Common myeloid progenitor, CD34-positive (primary cell): ENCODE results near the gene NRCAM.
A peak's percentile ranks its signal among the peaks of the same experiment; 100 is the strongest.

ENCODE experiments used
- CTCF ChIA-PET: fragments of 350-600 bp; sonication (Branson Sonifier 250); formaldehyde crosslinking; loops from one replicate; lab custom pipeline; 2021; ENCODE audit warnings: antibody characterized with exemption; lab: Charles Lee
- POLR2A ChIA-PET: fragments of 350-600 bp; sonication (Branson Sonifier 250); formaldehyde crosslinking; loops from one replicate; lab custom pipeline; 2021; ENCODE audit warnings: antibody characterized with exemption; lab: Charles Lee
- DNase-seq, 3 donors: peaks; one replicate each; pipeline versions ENCODE4 v3.0.0 to v3.0.0-alpha.2; 2013
- H3K27ac ChIP-seq, 2 experiments: 1 replicate in 1 of 2; 2 replicates in 1 of 2; pipeline ENCODE4 v1.7.0; 2013; ENCODE audit warnings: inconsistent platforms in 2 of 2, low read length in 2 of 2, mild to moderate bottlenecking in 2 of 2, low read depth in 1 of 2, moderate library complexity in 1 of 2; ENCODE audit not compliant: severe bottlenecking in 2 of 2, insufficient read depth in 1 of 2, poor library complexity in 1 of 2
- H3K27me3 ChIP-seq, 5 experiments: replicated peaks in 2 of 5; 1 replicate in 3 of 5; 2 replicates in 2 of 5; pipeline versions ENCODE4 v1.6.1 to v1.7.0; 2013; ENCODE audit warnings: low read length in 4 of 5, mild to moderate bottlenecking in 2 of 5, moderate library complexity in 2 of 5, inconsistent platforms in 1 of 5; ENCODE audit not compliant: insufficient read depth in 5 of 5, control insufficient read depth in 4 of 5
- H3K36me3 ChIP-seq, 4 experiments: 1 replicate in 2 of 4; 2 replicates in 2 of 4; pipeline versions ENCODE4 v1.6.1 to v1.7.0; 2013; ENCODE audit warnings: low read length in 3 of 4, control low read depth in 1 of 4, mild to moderate bottlenecking in 1 of 4; ENCODE audit not compliant: control insufficient read depth in 4 of 4, insufficient read depth in 4 of 4
- H3K4me1 ChIP-seq, 4 experiments: 1 replicate in 3 of 4; 2 replicates in 1 of 4; pipeline versions ENCODE4 v1.6.1 to v1.7.1; 2013; ENCODE audit warnings: low read length in 3 of 4, mild to moderate bottlenecking in 3 of 4, control low read depth in 1 of 4, inconsistent platforms in 1 of 4, moderate library complexity in 1 of 4; ENCODE audit not compliant: control insufficient read depth in 4 of 4, insufficient read depth in 4 of 4; ENCODE audit errors: control extremely low read depth in 1 of 4
- H3K4me3 ChIP-seq, 7 experiments: 1 replicate in 4 of 7; 2 replicates in 3 of 7; pipeline versions ENCODE4 v1.5.1 to v1.7.0; 2013; ENCODE audit warnings: mild to moderate bottlenecking in 7 of 7, low read length in 6 of 7, moderate library complexity in 6 of 7, inconsistent platforms in 2 of 7, low read depth in 2 of 7, control low read depth in 1 of 7; ENCODE audit not compliant: insufficient read depth in 4 of 7, control insufficient read depth in 1 of 7; ENCODE audit errors: extremely low read depth in 1 of 7
- H3K9me3 ChIP-seq, 5 experiments: 1 replicate in 4 of 5; 2 replicates in 1 of 5; pipeline versions ENCODE4 v1.6.1 to v1.7.1; 2013; ENCODE audit warnings: low read length in 4 of 5, mild to moderate bottlenecking in 2 of 5, inconsistent platforms in 1 of 5, low read depth in 1 of 5, moderate library complexity in 1 of 5; ENCODE audit not compliant: control insufficient read depth in 4 of 5, insufficient read depth in 2 of 5; ENCODE audit errors: control extremely low read depth in 1 of 5
- whole genome bisulfite sequencing: methylation state at CpG from one replicate; pipeline ENCODE4 v1.1.5; 2013; ENCODE audit not compliant: insufficient coverage; 5-methylcytosine and 5-hydroxymethylcytosine counted together

NRCAM gene

GRCh38 chr7:108415821-108416536 is 40.3 kb downstream of the NRCAM start:
- 8% methylated on average over 8 of the region's 8 CpGs for WGBS
- ChIA-PET POLR2A (no interaction called here), CTCF (no interaction called here)
- no peaks in the 10 kb centered on the region for H3K36me3 ChIP-seq
- H3K27me3 ChIP-seq: peaks cover 2 to 22% (median 7%) of the 10 kb centered on the region in 5 experiments
- peak overlapping the region; percentile 46 to 79 for H3K27ac ChIP-seq
- H3K9me3 ChIP-seq: no peaks in the 10 kb centered on the region
- peaks cover 41 to 69% (median 55%) of the 10 kb centered on the region in 4 experiments for H3K4me1 ChIP-seq
- peak; percentile 94 to 98 (median 96) for DNase-seq
- peak overlapping the region in 4 of 7 experiments; percentile 3 to 56 (median 40) for H3K4me3 ChIP-seq

- H3K36me3 ChIP-seq: no peaks in the 10 kb centered on the region
- no CpG with 5 or more reads among the region's 4 CpGs for WGBS
- H3K4me1 ChIP-seq: peaks cover 33 to 60% (median 47%) of the 10 kb centered on the region in 4 experiments
- peak in 2 of 3 donors; percentile 57 to 58 for DNase-seq
- CTCF ChIA-PET: no interaction called here
- H3K27ac ChIP-seq: no peak overlapping the region
- POLR2A ChIA-PET: no interaction called here
- peaks cover 2 to 26% (median 7%) of the 10 kb centered on the region in 5 experiments for H3K27me3 ChIP-seq
- no peaks in the 10 kb centered on the region for H3K9me3 ChIP-seq
- peak overlapping the region in 1 of 7 experiments; percentile 53 for H3K4me3 ChIP-seq
These were observed 41.2 kb downstream of the NRCAM start for GRCh38 chr7:108415084-108415483.

- peaks cover 2 to 32% (median 6%) of the 10 kb centered on the region in 5 experiments for H3K27me3 ChIP-seq
- ChIA-PET CTCF (interaction anchor here (0.7 kb wide), 1 partner anchor 29 kb away, joined by 3 read pairs; no protein-coding TSS in a partner anchor), POLR2A (no interaction called here)
- no peaks in the 10 kb centered on the region for H3K36me3 ChIP-seq
- no peak overlapping the region for H3K4me3 ChIP-seq
- DNase-seq: peak in 2 of 3 donors; percentile 48 to 66
- H3K4me1 ChIP-seq: peaks cover 22 to 49% (median 38%) of the 10 kb centered on the region in 4 experiments
- 31% methylated on average over 2 of the region's 3 CpGs for WGBS
- no peaks in the 10 kb centered on the region for H3K9me3 ChIP-seq
- no peak overlapping the region for H3K27ac ChIP-seq
These were observed 42.3 kb downstream of the NRCAM start for GRCh38 chr7:108413782-108414492.

- H3K4me3 ChIP-seq: no peak overlapping the region
- H3K4me1 ChIP-seq: peaks cover 17 to 43% (median 35%) of the 10 kb centered on the region in 4 experiments
- ChIA-PET POLR2A (no interaction called here), CTCF (no interaction called here)
- H3K27ac ChIP-seq: no peak overlapping the region
- no peaks in the 10 kb centered on the region for H3K36me3 ChIP-seq
- DNase-seq: no peak
- H3K27me3 ChIP-seq: peaks cover 2 to 36% (median 6%) of the 10 kb centered on the region in 5 experiments
- H3K9me3 ChIP-seq: no peaks in the 10 kb centered on the region
These were observed 42.9 kb downstream of the NRCAM start for GRCh38 chr7:108413337-108413736.

- H3K4me1 ChIP-seq: peaks cover 0 to 6% (median 6%) of the 10 kb centered on the region in 4 experiments
- no peak for DNase-seq
- H3K27ac ChIP-seq: no peak overlapping the region
- no peaks in the 10 kb centered on the region for H3K9me3 ChIP-seq
- CTCF ChIA-PET: interaction anchor here (1.4 kb wide), 1 partner anchor 9 kb away, joined by 3 read pairs; no protein-coding TSS in a partner anchor
- WGBS: 90% methylated on average over 3 of the region's 6 CpGs
- H3K27me3 ChIP-seq: peaks cover 2 to 47% (median 8%) of the 10 kb centered on the region in 5 experiments
- no peak overlapping the region for H3K4me3 ChIP-seq
- no peaks in the 10 kb centered on the region for H3K36me3 ChIP-seq
- POLR2A ChIA-PET: no interaction called here
These were observed 47.1 kb downstream of the NRCAM start for GRCh38 chr7:108409146-108409545.

GRCh38 chr7:108408296-108408991 is 47.8 kb downstream of the NRCAM start:
- WGBS: 100% methylated on average over 1 of the region's 7 CpGs
- H3K27me3 ChIP-seq: peaks cover 2 to 50% (median 10%) of the 10 kb centered on the region in 5 experiments
- CTCF ChIA-PET: interaction anchor here (1.4 kb wide), 1 partner anchor 8 kb away, joined by 3 read pairs; no protein-coding TSS in a partner anchor

More at GRCh38 chr7:108408296-108408991, 47.8 kb downstream of the NRCAM start:
- no peak overlapping the region for H3K4me3 ChIP-seq
- H3K27ac ChIP-seq: no peak overlapping the region
- H3K9me3 ChIP-seq: no peaks in the 10 kb centered on the region
- DNase-seq: no peak
- no peaks in the 10 kb centered on the region for H3K36me3 ChIP-seq
- H3K4me1 ChIP-seq: no peaks in the 10 kb centered on the region
- POLR2A ChIA-PET: no interaction called here
